ENCODE data around the gene CPHXL2. TPM values are rescaled to one million over a fixed set of nuclear protein-coding genes. Genes with fewer than 3 reads are reported as not detected.

The CPHXL2 gene
- total and polyA plus RNA-seq, 2 experiments from 2014 or later: not detected

DNA sequence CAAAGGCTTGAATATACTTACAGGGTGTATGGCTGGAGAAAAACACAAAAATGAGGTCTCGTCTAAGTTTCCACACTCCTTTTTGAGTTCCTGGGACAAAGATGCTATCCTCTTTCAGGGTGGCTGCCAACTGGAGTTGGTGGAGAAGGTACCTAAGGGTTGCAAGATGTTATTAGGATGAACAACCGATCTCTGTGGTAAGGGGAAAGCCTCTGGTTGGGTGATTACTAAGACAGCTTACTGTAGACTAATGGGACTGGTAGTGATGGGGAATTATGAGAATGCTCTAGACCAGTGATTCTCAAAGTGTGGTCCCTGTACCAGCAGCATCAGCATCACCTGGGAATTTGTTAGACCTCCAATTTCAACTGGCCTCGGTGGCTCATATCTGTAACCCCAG lies 59.7 kb downstream of the CPHXL2 start:
- no peak overlapping the region for H3K27ac ChIP-seq (ENCODE audit: low read depth)
- Mint-ChIP-seq H3K4me3 (no peak overlapping the region), H3K27me3 (ENCODE audit: insufficient read depth, low read depth, poor library complexity) (no peaks in the 10 kb centered on the region), H3K27ac (no peak overlapping the region), H3K9me3 (no peaks in the 10 kb centered on the region), H3K36me3 (ENCODE audit: low read depth) (peaks cover 72% of the 10 kb centered on the region), H3K4me1 (peaks cover 4% of the 10 kb centered on the region; the same call in 2 of the 3 replicates)
- DNase-seq (ENCODE audit: low spot score) (no peak), ATAC-seq (no peak)
- peaks cover 6% of the 10 kb centered on the region; the same call in 1 of the 2 replicates for H3K4me1 ChIP-seq (ENCODE audit: insufficient read depth)
- H3K27me3 ChIP-seq (ENCODE audit: insufficient read depth): no peaks in the 10 kb centered on the region
- no peaks in the 10 kb centered on the region; the same call in none of the 2 replicates for H4K20me1 ChIP-seq (replicated peaks; ENCODE audit: insufficient read depth)
- H3K9me2 ChIP-seq (ENCODE audit: insufficient read depth): no peaks in the 10 kb centered on the region
- TF ChIP-seq, protein P1, sequence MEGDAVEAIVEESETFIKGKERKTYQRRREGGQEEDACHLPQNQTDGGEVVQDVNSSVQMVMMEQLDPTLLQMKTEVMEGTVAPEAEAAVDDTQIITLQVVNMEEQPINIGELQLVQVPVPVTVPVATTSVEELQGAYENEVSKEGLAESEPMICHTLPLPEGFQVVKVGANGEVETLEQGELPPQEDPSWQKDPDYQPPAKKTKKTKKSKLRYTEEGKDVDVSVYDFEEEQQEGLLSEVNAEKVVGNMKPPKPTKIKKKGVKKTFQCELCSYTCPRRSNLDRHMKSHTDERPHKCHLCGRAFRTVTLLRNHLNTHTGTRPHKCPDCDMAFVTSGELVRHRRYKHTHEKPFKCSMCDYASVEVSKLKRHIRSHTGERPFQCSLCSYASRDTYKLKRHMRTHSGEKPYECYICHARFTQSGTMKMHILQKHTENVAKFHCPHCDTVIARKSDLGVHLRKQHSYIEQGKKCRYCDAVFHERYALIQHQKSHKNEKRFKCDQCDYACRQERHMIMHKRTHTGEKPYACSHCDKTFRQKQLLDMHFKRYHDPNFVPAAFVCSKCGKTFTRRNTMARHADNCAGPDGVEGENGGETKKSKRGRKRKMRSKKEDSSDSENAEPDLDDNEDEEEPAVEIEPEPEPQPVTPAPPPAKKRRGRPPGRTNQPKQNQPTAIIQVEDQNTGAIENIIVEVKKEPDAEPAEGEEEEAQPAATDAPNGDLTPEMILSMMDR (conservative IDR thresholded peaks at IDR 0.05; ENCODE audit: low read depth in 2 of 2): no peak
- peaks cover 35% of the 10 kb centered on the region for H3K36me3 ChIP-seq (ENCODE audit: insufficient read depth)
- H3K4me2 ChIP-seq: no peak overlapping the region
- H3K4me3 ChIP-seq: no peak overlapping the region
- H3K79me2 ChIP-seq (replicated peaks; ENCODE audit: insufficient read depth): peaks cover 8% of the 10 kb centered on the region; the same call in 1 of the 2 replicates
- H3F3A ChIP-seq (replicated peaks; ENCODE audit: low read depth): no peaks in the 10 kb centered on the region
- no peak overlapping the region for H2AFZ ChIP-seq

DNA sequence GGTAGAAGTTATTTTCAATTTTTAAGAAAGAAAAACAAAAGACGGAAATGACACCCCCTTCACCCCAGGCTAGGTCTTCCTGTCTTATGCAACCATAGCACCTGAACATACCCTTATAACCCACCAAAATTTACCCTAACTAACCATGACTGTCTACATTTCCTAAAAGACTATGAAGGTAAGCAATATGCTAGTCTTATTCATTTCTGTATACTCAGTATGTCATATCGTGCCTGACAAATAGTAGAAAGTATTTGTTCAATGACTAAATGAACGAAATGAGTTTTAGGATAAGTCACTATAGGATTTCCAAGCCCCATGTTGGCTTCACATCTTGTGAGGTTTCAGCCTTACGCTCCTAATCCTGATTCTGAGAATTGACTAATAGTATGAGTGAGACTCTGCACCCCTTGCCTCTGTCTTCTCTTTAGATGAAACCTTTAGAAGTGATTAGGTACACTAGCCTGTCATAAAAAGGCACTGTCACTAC lies 60.2 kb downstream of the CPHXL2 start:
- no peak for TF ChIP-seq NANOG (IDR thresholded peaks at IDR 0.05; ENCODE audit: borderline replicate concordance)
- no peak for TF ChIP-seq ZNF331 (CRISPR knock-in tag; IDR thresholded peaks at IDR 0.05; ENCODE audit: low read depth)
- TF ChIP-seq JUNB (IDR thresholded peaks at IDR 0.05; ENCODE audit: unreplicated experiment): no peak
- no peak for TF ChIP-seq CREB1 (CRISPR knock-in tag; IDR thresholded peaks at IDR 0.05; ENCODE audit: low read depth)
- no peak for TF ChIP-seq POLR2AphosphoS5 (IDR thresholded peaks at IDR 0.05; ENCODE audit: low read depth)
- TF ChIP-seq, protein P2, sequence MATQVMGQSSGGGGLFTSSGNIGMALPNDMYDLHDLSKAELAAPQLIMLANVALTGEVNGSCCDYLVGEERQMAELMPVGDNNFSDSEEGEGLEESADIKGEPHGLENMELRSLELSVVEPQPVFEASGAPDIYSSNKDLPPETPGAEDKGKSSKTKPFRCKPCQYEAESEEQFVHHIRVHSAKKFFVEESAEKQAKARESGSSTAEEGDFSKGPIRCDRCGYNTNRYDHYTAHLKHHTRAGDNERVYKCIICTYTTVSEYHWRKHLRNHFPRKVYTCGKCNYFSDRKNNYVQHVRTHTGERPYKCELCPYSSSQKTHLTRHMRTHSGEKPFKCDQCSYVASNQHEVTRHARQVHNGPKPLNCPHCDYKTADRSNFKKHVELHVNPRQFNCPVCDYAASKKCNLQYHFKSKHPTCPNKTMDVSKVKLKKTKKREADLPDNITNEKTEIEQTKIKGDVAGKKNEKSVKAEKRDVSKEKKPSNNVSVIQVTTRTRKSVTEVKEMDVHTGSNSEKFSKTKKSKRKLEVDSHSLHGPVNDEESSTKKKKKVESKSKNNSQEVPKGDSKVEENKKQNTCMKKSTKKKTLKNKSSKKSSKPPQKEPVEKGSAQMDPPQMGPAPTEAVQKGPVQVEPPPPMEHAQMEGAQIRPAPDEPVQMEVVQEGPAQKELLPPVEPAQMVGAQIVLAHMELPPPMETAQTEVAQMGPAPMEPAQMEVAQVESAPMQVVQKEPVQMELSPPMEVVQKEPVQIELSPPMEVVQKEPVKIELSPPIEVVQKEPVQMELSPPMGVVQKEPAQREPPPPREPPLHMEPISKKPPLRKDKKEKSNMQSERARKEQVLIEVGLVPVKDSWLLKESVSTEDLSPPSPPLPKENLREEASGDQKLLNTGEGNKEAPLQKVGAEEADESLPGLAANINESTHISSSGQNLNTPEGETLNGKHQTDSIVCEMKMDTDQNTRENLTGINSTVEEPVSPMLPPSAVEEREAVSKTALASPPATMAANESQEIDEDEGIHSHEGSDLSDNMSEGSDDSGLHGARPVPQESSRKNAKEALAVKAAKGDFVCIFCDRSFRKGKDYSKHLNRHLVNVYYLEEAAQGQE (IDR thresholded peaks at IDR 0.05; ENCODE audit: unreplicated experiment): no peak
- TF ChIP-seq, protein P3, sequence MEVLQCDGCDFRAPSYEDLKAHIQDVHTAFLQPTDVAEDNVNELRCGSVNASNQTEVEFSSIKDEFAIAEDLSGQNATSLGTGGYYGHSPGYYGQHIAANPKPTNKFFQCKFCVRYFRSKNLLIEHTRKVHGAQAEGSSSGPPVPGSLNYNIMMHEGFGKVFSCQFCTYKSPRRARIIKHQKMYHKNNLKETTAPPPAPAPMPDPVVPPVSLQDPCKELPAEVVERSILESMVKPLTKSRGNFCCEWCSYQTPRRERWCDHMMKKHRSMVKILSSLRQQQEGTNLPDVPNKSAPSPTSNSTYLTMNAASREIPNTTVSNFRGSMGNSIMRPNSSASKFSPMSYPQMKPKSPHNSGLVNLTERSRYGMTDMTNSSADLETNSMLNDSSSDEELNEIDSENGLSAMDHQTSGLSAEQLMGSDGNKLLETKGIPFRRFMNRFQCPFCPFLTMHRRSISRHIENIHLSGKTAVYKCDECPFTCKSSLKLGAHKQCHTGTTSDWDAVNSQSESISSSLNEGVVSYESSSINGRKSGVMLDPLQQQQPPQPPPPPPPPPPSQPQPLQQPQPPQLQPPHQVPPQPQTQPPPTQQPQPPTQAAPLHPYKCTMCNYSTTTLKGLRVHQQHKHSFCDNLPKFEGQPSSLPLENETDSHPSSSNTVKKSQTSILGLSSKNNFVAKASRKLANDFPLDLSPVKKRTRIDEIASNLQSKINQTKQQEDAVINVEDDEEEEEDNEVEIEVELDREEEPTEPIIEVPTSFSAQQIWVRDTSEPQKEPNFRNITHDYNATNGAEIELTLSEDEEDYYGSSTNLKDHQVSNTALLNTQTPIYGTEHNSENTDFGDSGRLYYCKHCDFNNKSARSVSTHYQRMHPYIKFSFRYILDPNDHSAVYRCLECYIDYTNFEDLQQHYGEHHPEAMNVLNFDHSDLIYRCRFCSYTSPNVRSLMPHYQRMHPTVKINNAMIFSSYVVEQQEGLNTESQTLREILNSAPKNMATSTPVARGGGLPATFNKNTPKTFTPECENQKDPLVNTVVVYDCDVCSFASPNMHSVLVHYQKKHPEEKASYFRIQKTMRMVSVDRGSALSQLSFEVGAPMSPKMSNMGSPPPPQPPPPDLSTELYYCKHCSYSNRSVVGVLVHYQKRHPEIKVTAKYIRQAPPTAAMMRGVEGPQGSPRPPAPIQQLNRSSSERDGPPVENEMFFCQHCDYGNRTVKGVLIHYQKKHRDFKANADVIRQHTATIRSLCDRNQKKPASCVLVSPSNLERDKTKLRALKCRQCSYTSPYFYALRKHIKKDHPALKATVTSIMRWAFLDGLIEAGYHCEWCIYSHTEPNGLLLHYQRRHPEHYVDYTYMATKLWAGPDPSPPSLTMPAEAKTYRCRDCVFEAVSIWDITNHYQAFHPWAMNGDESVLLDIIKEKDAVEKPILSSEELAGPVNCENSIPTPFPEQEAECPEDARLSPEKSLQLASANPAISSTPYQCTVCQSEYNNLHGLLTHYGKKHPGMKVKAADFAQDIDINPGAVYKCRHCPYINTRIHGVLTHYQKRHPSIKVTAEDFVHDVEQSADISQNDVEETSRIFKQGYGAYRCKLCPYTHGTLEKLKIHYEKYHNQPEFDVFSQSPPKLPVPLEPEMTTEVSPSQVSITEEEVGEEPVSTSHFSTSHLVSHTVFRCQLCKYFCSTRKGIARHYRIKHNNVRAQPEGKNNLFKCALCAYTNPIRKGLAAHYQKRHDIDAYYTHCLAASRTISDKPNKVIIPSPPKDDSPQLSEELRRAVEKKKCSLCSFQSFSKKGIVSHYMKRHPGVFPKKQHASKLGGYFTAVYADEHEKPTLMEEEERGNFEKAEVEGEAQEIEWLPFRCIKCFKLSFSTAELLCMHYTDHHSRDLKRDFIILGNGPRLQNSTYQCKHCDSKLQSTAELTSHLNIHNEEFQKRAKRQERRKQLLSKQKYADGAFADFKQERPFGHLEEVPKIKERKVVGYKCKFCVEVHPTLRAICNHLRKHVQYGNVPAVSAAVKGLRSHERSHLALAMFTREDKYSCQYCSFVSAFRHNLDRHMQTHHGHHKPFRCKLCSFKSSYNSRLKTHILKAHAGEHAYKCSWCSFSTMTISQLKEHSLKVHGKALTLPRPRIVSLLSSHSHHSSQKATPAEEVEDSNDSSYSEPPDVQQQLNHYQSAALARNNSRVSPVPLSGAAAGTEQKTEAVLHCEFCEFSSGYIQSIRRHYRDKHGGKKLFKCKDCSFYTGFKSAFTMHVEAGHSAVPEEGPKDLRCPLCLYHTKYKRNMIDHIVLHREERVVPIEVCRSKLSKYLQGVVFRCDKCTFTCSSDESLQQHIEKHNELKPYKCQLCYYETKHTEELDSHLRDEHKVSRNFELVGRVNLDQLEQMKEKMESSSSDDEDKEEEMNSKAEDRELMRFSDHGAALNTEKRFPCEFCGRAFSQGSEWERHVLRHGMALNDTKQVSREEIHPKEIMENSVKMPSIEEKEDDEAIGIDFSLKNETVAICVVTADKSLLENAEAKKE (CRISPR knock-in tag; IDR thresholded peaks at IDR 0.05): no peak
- TF ChIP-seq, protein P4, sequence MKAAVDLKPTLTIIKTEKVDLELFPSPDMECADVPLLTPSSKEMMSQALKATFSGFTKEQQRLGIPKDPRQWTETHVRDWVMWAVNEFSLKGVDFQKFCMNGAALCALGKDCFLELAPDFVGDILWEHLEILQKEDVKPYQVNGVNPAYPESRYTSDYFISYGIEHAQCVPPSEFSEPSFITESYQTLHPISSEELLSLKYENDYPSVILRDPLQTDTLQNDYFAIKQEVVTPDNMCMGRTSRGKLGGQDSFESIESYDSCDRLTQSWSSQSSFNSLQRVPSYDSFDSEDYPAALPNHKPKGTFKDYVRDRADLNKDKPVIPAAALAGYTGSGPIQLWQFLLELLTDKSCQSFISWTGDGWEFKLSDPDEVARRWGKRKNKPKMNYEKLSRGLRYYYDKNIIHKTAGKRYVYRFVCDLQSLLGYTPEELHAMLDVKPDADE (IDR thresholded peaks at IDR 0.05): no peak

More for the DNA sequence above, 60.2 kb downstream of the CPHXL2 start:
- Histone ChIP-seq H3K27ac (ENCODE audit: low read depth) (no peak overlapping the region), H3F3A (replicated peaks; ENCODE audit: low read depth) (no peaks in the 10 kb centered on the region), H2AFZ (no peak overlapping the region), H3K4me2 (no peak overlapping the region), H3K79me2 (replicated peaks; ENCODE audit: insufficient read depth) (peaks cover 2% of the 10 kb centered on the region; the same call in 1 of the 2 replicates), H3K4me3 (no peak overlapping the region), H3K9me2 (ENCODE audit: insufficient read depth) (no peaks in the 10 kb centered on the region), H4K20me1 (replicated peaks; ENCODE audit: insufficient read depth) (no peaks in the 10 kb centered on the region; the same call in none of the 2 replicates), H3K27me3 (ENCODE audit: insufficient read depth) (no peaks in the 10 kb centered on the region), H3K4me1 (ENCODE audit: insufficient read depth) (peaks cover under 1% of the 10 kb centered on the region; the same call in 1 of the 2 replicates), H3K36me3 (ENCODE audit: insufficient read depth) (peaks cover 40% of the 10 kb centered on the region)
- Mint-ChIP-seq H3K4me1 (peaks cover 2% of the 10 kb centered on the region; the same call in 2 of the 3 replicates), H3K9me3 (no peaks in the 10 kb centered on the region), H3K4me3 (no peak overlapping the region), H3K27me3 (ENCODE audit: insufficient read depth, low read depth, poor library complexity) (no peaks in the 10 kb centered on the region), H3K36me3 (ENCODE audit: low read depth) (peaks cover 73% of the 10 kb centered on the region), H3K27ac (no peak overlapping the region)
- ATAC-seq (no peak), DNase-seq (ENCODE audit: low spot score) (no peak)

Data from GM23338 (cell line).